ENCODE results near the gene METTL25B.

GRCh38 chr1:156751757-156752481, 23.6 kb downstream of the METTL25B start:
- TF ChIP-seq GATA3 (IDR thresholded peaks at IDR 0.05; ENCODE audit: low read depth, low read length) (no peak), GATA2 (IDR thresholded peaks at IDR 0.05; ENCODE audit: low read depth, low read length) (no peak)

All from SH-SY5Y (cell line).